Measurements from ENCODE around the gene CRHR2. TPM values are rescaled to one million over a fixed set of nuclear protein-coding genes. Genes with fewer than 3 reads are reported as not detected.

The CRHR2 gene
- total RNA-seq (2012; rRNA removed): not detected in 2 replicates
- not detected in 2 replicates for polyA plus RNA-seq (2012; rRNA removed)
- polyA plus RNA-seq (2012; cell fraction: cytosol; rRNA removed): not detected in 2 replicates
- polyA plus RNA-seq (2012; cell fraction: nucleus; rRNA removed; ENCODE audit: low replicate concordance): not detected in 2 replicates
- Bru-seq, nascent RNA: not detected
- BruChase-seq, experiment 1, labeled RNA remaining after a 6-hour chase: percentile 2 among the genes with signal in this experiment
- not detected for BruChase-seq, experiment 2, labeled RNA remaining after a 2-hour chase
- long read RNA-seq: 0 reads

DNA sequence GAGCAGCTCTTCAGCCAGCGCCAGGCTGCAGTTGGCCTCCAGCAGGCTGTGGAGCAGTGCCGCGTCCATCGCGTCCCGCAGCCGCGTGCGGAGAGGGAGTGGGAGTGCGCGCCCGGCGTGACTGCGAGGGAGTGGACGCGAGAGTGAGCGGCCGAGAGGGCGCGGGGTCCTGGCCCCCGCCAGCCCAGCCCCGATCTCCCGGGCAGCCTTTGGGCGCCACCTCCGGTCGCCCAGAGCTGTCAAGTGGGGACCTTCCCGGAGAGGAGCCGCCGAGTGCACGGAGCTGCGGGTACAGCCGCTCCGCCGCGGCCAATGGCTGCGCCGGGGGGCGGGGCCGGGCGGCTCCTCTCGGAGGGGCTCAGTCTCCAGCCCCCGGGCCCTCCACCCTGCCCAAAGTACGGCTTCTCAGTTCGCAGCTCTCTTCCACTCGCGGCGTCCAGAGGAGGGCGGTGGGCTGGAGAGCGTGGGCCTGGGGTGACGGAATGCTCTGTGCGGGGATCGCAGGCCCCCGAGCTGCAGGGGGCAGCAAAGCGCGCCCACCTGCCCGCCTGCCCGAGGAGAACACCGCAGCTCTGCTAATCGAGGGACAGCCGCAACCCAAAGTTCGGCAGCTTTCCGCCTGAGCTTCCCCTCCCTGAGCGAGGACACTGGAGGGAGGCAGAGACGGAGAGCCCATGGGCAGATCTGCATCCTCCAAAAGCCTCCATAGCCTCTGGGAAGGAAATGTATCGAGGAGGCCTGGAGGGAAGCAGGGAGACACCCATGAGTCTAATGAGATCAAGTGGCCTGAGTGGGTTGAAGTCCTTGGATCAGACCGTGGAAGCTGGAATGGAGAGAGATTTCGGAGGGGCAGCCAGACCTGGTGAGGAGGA, at the start of gene CRHR2:
Gene CRHR2, minus strand, starts transcription at position 245 of the 872 bp plus-strand sequence. Its CDS starts 176 bp downstream, at position 69.
- ATAC-seq (ENCODE audit: low read depth): peak; percentile 62
- no peak within 1 kb of the TSS for H3K14ac ChIP-seq (replicated peaks; ENCODE audit: low read depth, low read length)
- no peak within 1 kb of the TSS for H3K56ac ChIP-seq (ENCODE audit: extremely low read depth, insufficient read depth, low read length)
- H2BK5ac ChIP-seq (ENCODE audit: low read depth, low read length, poor library complexity, severe bottlenecking): no peak within 1 kb of the TSS
- ChIA-PET POLR2A (ENCODE audit: unreplicated experiment) (no interaction called here), CTCF (interaction anchor here (1.0 kb wide), 1 partner anchor 9 kb away, joined by 3 read pairs; no protein-coding TSS in a partner anchor)
- H3K79me1 ChIP-seq (ENCODE audit: low read depth in 1 of 2, low read length in 2 of 2): no peaks in the 10 kb centered on the region
- H4K20me1 ChIP-seq (ENCODE audit: insufficient read depth, low read length): no peaks in the 10 kb centered on the region
- no peak for DNase-seq
- H3K4ac ChIP-seq (ENCODE audit: low read depth, low read length): no peak within 1 kb of the TSS
- no peak within 1 kb of the TSS for H2BK15ac ChIP-seq (ENCODE audit: low read depth, low read length)
- H4K8ac ChIP-seq (ENCODE audit: low read depth in 2 of 2, low read length in 2 of 2): no peak within 1 kb of the TSS
- no peak within 1 kb of the TSS for H3K9ac ChIP-seq (ENCODE audit: low read depth, low read length)
- in situ Hi-C loops (cut with MboI; ENCODE audit: low sequenced_read_pairs): no loop called here
- no peak within 1 kb of the TSS for H2BK20ac ChIP-seq (ENCODE audit: low read depth, low read length)
- no peak within 1 kb of the TSS for H3K4me3 ChIP-seq (ENCODE audit: insufficient read depth, low read depth, low read length)
- no peak within 1 kb of the TSS for H2AK5ac ChIP-seq (ENCODE audit: low read depth, low read length)
- H3K4me1 ChIP-seq (ENCODE audit: control insufficient read depth, insufficient read depth, low read length): no peaks in the 10 kb centered on the region
- H3K36me3 ChIP-seq (ENCODE audit: control insufficient read depth, insufficient read depth, low read length): no peaks in the 10 kb centered on the region
- no peak within 1 kb of the TSS for H4K5ac ChIP-seq (ENCODE audit: low read depth, low read length)
- WGBS, 2 experiments (ENCODE audit: extremely low coverage in 2 of 2, insufficient read length in 1 of 2): 10% methylated on average over 32 of the region's 67 CpGs; no CpG with 5 or more reads in 1 of the 2 experiments
- H4K91ac ChIP-seq (ENCODE audit: insufficient read depth, low read depth, low read length): no peak within 1 kb of the TSS
- peak within 1 kb of the TSS; percentile 13; the same call in 1 of the 2 replicates for H3K4me2 ChIP-seq (ENCODE audit: low read depth, low read length)
- H2AK9ac ChIP-seq (replicated peaks; ENCODE audit: low read depth, low read length, poor library complexity): no peak within 1 kb of the TSS
- dilution Hi-C loops (cut with HindIII; ENCODE audit: low sequenced_read_pairs, unreplicated experiment): no loop called here
- H2AFZ ChIP-seq (replicated peaks; ENCODE audit: low read length, poor library complexity): peak within 1 kb of the TSS; percentile 67
- BruUV-seq (replicated peaks): no TSS peak
- no peaks in the 10 kb centered on the region for H3K9me3 ChIP-seq (ENCODE audit: control insufficient read depth, insufficient read depth, low read length)
- H3K27me3 ChIP-seq (ENCODE audit: control insufficient read depth, insufficient read depth, low read length): peaks cover 77% of the 10 kb centered on the region
- H3K18ac ChIP-seq (ENCODE audit: low read depth, low read length): no peak within 1 kb of the TSS
- no peak within 1 kb of the TSS for H3K27ac ChIP-seq (ENCODE audit: insufficient read depth, low read length)
- H3K9me1 ChIP-seq (ENCODE audit: insufficient read depth, low read length): no peaks in the 10 kb centered on the region; the same call in 1 of the 2 replicates
- no peak within 1 kb of the TSS for H2BK120ac ChIP-seq (ENCODE audit: low read depth, low read length)
- H3K23ac ChIP-seq (ENCODE audit: low read depth, low read length): no peak within 1 kb of the TSS
- intact Hi-C loops (cut with micrococcal nuclease): no loop called here
- TF ChIP-seq RAD21 (IDR thresholded peaks at IDR 0.05; ENCODE audit: low read length): no peak
- TF ChIP-seq NFE2L2 (IDR thresholded peaks at IDR 0.05; ENCODE audit: low read depth, low read length): no peak
- TF ChIP-seq, protein P1, sequence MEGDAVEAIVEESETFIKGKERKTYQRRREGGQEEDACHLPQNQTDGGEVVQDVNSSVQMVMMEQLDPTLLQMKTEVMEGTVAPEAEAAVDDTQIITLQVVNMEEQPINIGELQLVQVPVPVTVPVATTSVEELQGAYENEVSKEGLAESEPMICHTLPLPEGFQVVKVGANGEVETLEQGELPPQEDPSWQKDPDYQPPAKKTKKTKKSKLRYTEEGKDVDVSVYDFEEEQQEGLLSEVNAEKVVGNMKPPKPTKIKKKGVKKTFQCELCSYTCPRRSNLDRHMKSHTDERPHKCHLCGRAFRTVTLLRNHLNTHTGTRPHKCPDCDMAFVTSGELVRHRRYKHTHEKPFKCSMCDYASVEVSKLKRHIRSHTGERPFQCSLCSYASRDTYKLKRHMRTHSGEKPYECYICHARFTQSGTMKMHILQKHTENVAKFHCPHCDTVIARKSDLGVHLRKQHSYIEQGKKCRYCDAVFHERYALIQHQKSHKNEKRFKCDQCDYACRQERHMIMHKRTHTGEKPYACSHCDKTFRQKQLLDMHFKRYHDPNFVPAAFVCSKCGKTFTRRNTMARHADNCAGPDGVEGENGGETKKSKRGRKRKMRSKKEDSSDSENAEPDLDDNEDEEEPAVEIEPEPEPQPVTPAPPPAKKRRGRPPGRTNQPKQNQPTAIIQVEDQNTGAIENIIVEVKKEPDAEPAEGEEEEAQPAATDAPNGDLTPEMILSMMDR (conservative IDR thresholded peaks at IDR 0.05; ENCODE audit: low read depth, low read length): no peak
- no peak for TF ChIP-seq POLR2A (IDR thresholded peaks at IDR 0.05; ENCODE audit: low read depth, low read length)
- no peak for TF ChIP-seq FOS (IDR thresholded peaks at IDR 0.05; ENCODE audit: low read depth, low read length)
- no peak for TF ChIP-seq MAFK (IDR thresholded peaks at IDR 0.05; ENCODE audit: low read depth, low read length)
- TF ChIP-seq, protein P2, sequence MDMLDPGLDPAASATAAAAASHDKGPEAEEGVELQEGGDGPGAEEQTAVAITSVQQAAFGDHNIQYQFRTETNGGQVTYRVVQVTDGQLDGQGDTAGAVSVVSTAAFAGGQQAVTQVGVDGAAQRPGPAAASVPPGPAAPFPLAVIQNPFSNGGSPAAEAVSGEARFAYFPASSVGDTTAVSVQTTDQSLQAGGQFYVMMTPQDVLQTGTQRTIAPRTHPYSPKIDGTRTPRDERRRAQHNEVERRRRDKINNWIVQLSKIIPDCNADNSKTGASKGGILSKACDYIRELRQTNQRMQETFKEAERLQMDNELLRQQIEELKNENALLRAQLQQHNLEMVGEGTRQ (IDR thresholded peaks at IDR 0.05; ENCODE audit: low read depth, low read length): no peak
- TF ChIP-seq MAZ (IDR thresholded peaks at IDR 0.05; ENCODE audit: borderline replicate concordance, low read depth, low read length): no peak
